ENCODE data around the gene ERBIN.
"Not testable (repeated sequence)": the region's sequence is repeated elsewhere in the genome, so short reads cannot be mapped to it uniquely, and the experiment has no call there.

ERBIN gene

GRCh38 chr5:66013397-66013796 lies 87.0 kb downstream of the ERBIN start:
- DNase-seq = no peak

- DNase-seq = no peak
Measured at GRCh38 chr5:66013906-66014305, 87.5 kb downstream of the ERBIN start.

GRCh38 chr5:66015196-66015960 lies 89.0 kb downstream of the ERBIN start:
- DNase-seq = no peak

- no peak for DNase-seq
Measured at GRCh38 chr5:66021585-66021984, 95.2 kb downstream of the ERBIN start.

DNA sequence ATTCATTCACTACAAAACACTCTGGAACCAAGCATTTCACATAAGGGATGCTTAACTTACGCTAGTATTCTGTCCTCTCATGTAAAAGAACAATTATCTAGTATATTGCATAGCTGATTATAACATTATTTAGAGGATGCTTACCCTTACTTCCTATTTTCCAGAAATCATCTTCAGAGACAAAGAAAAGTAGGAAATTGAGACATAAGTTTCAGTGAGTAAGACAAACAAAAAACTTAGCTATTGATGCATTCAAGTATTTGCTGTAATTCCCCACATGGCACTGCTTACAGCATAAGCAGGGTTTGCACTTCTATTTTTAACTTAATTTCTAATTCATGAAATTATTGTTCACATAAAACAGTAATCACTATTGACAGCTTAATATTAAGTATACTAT lies 112.9 kb downstream of the ERBIN start:
- no peak for DNase-seq

- DNase-seq = no peak
Measured at GRCh38 chr5:66039701-66040100, 113.3 kb downstream of the ERBIN start.

DNA sequence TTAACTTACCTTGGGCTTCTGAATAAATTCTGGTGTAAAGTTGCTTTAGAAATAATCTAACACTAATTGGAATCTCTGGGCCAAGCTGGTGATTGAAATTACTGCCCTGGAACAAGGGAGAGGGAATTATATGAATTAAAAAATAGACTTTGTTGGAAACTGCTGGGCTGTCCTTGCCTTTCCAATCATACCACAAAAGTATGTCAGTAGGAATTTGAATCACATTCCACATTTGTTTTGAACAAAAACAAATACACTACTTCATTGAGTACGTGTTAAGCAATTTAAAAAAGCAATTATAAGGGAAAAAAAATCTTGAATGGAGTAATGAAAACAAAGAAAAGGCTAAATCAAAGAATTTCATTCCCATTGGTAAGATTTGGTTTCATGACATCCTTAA lies 115.3 kb downstream of the ERBIN start:
- no peak for DNase-seq

DNA sequence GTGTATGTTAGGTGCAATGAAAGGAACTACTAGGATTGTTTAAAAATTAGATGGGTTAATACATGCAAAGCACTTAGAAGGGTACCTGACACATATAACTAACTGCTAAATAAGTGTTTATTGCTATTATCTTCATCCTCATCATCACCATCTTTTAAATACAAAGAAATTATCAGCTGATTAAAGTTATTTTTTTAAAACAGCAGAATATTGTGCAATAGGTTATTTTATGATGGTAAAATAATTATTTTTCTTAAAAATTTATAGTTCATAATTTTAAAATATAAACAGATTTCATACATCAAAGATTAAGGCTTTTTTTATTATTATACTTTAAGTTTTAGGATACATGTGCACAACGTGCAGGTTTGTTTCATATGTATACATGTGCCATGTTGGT lies 130.9 kb downstream of the ERBIN start:
- no peak for DNase-seq

GRCh38 chr5:66061320-66061719 lies 134.9 kb downstream of the ERBIN start:
- not testable (repeated sequence) for DNase-seq

DNA sequence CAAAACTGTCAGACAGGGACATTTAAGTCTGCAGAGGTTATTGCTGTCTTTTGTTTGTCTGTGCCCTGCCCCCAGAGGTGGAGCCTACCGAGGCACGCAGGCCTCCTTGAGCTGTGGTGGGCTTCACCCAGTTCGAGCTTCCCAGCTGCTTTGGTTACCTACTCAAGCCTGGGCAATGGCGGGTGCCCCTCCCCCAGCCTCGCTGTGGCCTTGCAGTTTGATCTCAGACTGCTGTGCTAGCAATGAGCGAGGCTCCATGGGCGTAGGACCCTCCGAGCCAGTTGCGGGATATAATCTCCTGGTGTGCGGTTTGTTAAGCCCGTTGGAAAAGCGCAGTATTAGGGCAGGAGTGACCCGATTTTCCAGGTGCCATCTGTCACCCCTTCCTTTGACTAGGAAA lies 136.7 kb downstream of the ERBIN start:
- not testable (repeated sequence) for DNase-seq

GRCh38 chr5:66066826-66067225 lies 140.5 kb downstream of the ERBIN start:
- DNase-seq = no peak

GRCh38 chr5:66072031-66072430 lies 145.7 kb downstream of the ERBIN start:
- no peak for DNase-seq

DNA sequence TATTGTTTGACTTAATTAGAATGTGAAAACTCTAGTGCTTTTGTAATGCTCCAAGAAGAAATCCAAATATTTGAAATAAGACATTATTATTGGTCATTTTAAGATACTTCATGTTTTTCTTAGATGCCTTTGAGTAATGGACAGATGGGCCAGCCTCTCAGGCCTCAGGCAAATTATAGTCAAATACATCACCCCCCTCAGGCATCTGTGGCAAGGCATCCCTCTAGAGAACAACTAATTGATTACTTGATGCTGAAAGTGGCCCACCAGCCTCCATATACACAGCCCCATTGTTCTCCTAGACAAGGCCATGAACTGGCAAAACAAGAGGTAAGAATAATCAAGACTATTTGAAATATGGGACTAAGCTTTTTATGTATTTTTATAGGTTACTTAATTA lies 148.5 kb downstream of the ERBIN start:
- no peak for DNase-seq

DNA sequence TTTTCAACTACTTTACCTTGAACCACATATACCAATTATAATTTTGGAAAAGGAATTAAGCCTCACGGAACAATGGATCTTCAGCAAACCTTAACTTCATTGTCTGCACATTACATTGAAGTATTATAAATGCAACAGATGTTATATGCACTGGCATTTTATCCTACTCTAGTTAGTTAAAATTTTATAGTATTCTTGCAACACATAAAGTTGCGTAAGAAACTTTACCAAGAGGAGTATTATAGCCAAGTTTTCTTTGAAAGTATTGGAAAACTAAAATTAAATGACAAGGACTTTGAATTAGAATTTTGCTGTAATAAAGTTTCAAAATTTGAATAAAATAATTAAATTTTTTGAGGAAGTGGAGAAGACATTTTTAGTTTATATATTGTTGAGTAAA lies 154.3 kb downstream of the ERBIN start:
- DNase-seq = no peak

GRCh38 chr5:66089384-66089783 lies 163.0 kb downstream of the ERBIN start:
- DNase-seq = no peak

DNA sequence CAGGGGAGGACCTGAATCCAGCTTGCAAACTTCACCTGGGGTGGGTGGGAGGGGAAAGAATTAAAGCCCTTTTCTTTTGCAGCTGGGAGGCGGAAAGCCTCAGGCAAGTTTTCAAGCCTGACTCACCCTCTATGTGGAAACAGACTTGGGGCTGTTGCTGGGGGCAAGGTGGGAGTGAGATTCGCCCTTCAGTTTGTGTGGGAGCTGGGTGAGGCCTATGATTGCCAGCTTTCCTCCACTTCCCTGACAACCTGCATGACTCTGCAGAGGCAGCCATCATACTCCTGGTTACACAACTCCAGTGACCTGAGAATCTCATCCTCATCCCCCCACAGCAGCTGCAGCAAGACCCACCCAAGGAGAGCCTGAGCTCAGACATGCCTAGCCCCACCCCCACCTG lies 174.5 kb downstream of the ERBIN start:
- no peak for DNase-seq

DNA sequence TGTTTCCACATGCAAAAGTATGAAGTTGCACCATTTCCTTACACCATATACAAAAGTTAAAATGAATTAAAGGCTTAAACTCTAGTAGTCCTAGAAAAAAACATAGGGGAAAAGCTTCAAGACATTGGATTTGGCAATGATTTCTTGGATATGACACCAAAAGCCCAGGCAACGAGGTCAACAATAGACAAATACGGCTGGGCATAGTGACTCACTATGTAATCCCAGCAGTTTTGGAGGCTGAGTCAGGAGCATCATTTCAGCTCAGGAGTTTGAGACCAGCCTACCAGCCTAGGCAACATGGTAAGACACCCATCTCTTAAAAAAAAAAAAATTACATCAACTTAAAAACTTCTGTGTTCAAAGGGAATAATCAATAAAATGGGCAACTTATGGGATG lies 186.8 kb downstream of the ERBIN start:
- DNase-seq = no peak

GRCh38 chr5:66118304-66118703 lies 191.9 kb downstream of the ERBIN start:
- no peak for DNase-seq

DNA sequence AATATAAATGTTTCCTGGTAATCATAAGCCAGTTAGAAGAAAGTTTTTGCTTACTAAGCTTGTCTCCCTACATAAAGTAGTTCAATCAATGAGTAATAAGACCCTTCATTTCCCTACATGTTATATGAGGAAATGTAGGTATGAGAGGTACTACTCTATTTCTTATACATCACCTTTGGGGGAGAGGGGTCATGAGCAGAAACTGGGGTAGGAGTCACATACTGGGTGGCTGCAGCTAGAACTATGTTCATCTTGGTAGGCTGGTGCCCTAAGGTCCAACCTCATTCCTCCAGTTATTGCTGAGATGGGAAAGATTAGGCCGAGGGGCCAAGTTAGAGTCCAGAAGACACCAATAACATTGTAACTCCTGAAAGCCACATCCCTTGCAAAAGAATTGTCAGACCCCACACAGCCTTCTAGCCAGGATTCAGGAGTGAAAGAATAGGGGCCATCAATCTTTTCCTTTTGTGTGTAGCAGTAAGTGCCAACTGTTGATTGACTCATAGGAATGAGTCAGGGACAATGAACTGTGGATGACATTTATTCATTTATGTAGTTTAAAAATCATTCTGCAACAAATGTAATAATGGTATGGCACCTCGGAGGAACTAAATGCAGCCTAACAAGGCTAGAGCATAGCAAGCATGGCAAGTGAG lies 196.1 kb downstream of the ERBIN start:
- no peak for DNase-seq

GRCh38 chr5:66129144-66129543 lies 202.8 kb downstream of the ERBIN start:
- no peak for DNase-seq

DNA sequence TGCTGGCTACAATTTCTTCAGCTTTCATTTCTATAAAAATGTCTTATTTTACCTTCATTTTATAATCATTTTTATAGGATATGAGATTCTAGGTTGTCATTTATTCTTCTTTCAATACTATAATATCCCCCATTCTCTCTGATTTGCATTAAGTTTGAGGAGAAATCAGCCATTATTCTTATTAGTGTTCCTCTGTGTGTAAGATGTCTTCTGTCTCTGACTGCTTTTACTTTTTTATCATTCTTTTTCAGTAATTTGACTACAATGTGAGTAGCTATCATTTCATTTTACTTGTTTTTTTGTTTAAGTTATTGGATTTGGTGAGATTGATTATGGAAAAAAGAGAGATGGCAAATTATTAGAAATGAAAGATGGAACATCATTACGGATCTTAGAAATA lies 204.1 kb downstream of the ERBIN start:
- no peak for DNase-seq

Data from NCI-H1048 (cell line).